GM19025 (cell line): ENCODE measurements around the gene THRB.

Source experiments
- ATAC-seq: cut with Tn5 transposase; IDR thresholded peaks from one replicate; pipeline ENCODE4 v1.9.1; 2021; ENCODE audit warnings: mild to moderate bottlenecking, low read depth, moderate library complexity; ENCODE audit not compliant: unreplicated experiment

Gene THRB

DNA sequence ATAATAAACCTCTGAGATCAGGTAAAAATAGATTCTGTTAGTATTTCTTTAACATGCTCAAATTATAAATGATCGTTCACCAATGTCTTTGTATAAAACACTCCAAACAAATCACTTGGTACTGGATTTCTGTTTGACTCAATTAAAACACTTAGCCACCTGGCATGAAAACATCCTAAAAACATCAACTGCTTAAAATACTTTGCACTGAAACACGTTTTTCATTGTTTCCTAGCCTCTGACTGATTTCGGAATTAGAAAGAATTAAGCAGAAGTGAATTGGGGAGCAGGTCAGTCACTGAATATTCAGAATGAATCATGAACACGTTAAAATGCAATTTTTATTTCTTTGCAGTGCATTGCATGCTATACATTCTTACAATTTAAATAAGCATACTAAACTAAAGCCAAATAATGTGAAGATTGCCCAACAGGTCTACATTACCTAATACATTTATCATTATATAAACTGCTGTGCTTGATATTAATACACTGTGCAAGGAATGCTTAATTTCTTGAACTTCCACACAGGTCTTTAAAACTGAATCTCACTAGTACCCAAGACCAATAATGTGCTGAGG, 1.6 kb downstream of the THRB start:
- no peak for ATAC-seq

GRCh38 chr3:24490151-24490550, 4.5 kb downstream of the THRB start:
- no peak for ATAC-seq

DNA sequence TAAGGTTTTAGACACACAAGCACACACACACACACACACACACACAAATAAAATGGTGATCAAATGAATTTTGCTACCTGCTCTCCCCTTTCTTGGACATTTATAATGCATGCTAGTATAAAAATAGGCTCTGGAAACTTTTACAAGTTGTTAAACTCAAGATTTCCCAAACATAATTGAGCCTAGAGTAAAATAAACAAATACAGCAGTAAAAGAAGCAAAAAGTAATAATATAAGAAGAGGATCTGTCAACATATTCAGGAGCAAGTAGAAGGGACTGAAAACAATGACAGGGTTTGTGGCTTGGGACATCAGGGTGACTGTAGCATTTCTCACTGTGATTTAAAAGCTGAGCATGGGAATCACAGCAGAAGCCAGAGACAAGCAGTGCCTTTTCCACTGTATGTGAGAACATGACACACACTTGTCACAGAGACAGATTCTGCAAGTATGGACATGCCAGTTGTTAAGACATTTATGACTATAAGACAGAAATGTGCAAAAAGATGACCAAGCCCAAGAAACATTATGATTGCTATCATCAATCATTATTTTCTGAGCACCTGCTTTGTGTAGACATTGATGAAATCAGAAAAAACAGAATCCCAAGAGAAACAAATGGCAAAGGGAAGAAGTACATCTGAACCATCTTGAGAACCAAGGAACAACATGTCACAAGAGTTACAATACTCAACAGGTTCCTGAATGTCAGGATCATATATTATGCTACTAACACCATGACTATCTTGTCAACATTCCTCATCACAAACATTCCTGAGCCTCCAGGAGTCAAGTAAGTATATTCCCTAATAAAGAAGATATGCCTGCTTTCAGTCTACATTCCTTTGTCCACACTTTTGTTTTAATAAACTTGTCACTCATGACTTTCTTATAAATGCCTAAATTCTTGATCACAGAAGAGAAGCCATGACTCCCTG, 7.1 kb downstream of the THRB start:
- no peak for ATAC-seq

DNA sequence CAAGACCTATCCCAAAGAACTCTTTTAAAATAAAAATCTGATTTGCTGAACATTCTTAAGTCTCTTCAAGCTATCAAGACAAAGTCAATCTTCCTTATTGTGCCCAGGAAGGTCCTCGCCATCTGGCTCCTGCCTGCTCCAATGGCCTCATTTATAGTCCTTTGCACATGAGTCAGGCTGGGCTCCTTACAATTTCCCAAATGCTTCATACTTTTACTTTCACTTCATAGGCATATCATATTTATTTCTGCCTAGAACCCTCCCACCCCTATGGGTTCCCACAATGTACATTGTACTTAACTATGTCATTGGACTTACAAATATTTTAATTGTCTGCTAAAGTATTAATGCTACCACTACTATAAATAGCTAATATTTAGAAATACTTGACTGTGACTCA, 9.1 kb downstream of the THRB start:
- no peak for ATAC-seq

DNA sequence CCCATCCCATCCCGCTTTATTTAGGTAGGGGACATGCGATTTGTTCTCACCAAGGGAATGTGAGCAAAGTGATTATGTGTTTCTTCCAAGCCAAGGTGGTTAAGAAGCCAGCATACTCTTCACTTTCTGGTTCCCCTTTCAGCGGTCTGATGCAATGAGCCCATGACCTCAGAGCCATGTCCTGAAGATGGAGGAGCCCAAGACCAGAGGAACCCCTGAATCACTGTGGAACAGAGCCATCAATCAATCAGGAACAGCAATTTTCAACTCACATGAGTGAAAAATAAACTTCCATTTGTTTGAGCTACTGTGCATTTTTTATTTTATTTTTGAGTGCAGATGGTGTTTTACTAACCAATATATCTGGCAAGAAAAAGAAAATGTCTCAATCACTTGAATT, 10.8 kb downstream of the THRB start:
- no peak for ATAC-seq

DNA sequence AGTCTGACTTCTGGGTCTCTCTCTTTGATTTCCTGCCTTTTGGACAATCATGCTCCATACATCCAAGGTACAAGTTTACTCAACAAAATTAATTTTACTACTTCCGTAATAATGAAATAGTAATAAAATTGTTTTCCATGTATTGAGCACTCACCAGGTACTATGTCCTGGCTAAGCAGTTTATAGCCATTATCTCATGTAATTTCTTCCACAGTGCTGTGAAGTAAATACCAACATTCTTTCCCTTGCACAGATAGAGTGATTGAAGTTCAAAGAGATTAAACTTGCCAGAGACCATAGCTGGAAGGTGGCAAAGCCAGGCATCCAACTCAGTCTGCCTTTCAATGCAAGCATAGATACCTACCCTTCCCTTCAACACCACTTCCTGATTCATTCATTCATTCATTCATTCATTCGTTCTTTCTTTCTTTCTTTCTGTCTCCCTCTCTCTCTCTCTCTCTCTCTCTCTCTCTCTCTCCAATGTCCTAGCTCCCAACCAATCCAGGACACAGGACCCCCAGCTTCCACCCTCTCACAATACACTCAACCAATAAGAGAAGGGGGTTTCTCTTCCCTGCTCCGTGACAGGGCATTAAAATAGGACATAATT, 12.4 kb downstream of the THRB start:
- ATAC-seq: no peak

- no peak for ATAC-seq
These were observed 13.5 kb downstream of the THRB start for GRCh38 chr3:24481193-24481592.

DNA sequence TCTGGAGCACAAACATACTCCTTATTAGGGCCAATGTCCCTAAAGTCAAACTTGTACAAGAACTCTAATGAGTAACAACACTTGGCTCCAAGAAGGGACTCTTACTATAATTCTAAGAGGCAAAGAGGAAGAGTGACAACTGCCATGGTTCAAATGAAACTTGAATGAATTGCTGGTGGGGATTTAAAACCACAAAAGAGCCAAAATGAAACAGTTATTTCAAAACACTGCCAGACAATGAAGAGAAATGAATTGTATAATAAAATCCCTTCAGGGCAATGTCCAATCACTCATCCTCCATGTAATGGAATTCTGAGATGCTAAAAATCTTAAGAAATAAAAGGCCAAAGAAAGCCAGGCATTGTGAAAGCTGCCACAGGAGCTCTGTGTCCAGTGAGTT, 14.2 kb downstream of the THRB start:
- no peak for ATAC-seq

GRCh38 chr3:24479816-24480215, 14.8 kb downstream of the THRB start:
- no peak for ATAC-seq

GRCh38 chr3:24476871-24477656, 17.6 kb downstream of the THRB start:
- ATAC-seq: no peak

GRCh38 chr3:24475925-24476324, 18.7 kb downstream of the THRB start:
- ATAC-seq: no peak

DNA sequence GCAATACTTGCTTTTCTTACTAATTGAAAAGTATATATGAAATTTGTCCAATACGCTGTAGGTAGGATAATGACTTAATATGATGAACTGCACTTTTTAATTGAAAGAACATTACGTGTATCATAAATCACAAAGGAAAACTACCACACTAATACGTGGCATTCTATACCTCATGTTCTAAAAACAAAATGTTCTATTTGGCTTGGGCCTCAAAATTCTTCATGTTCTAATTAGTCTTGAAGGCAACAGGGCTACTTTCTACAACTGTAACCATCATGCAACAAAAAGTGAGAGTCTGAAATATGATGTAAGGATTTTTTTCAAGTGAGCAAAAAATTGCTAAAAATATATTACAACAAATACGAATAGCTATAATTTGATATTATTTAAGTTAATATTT, 19.8 kb downstream of the THRB start:
- no peak for ATAC-seq

GRCh38 chr3:24472358-24472757, 22.3 kb downstream of the THRB start:
- no peak for ATAC-seq

- ATAC-seq: no peak
These were observed 23.2 kb downstream of the THRB start for GRCh38 chr3:24471486-24471885.

GRCh38 chr3:24470277-24470676, 24.4 kb downstream of the THRB start:
- ATAC-seq: no peak

GRCh38 chr3:24464389-24464788, 30.3 kb downstream of the THRB start:
- no peak for ATAC-seq

- no peak for ATAC-seq
These were observed 31.9 kb downstream of the THRB start for GRCh38 chr3:24462737-24463136.

DNA sequence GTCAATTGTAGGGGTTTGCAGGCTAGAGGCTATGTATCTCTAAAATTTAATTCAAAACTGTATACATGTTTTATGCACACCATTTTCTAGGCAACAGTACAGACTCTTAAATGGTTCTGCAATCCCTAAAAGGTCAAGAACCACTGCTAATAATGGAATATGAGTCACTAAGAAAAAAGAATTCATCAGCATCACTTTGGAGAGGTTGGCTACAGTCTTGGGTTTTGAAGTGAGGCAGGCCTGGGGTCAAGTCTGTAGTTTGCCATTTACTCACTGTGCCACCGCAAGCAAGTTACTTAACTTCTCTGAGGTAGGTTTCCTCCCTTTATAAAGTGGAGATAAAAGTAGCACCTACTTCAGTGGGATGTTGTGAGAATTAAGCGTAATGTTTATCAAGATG, 33.7 kb downstream of the THRB start:
- ATAC-seq: no peak

- no peak for ATAC-seq
These were observed 36.9 kb downstream of the THRB start for GRCh38 chr3:24457719-24458118.

DNA sequence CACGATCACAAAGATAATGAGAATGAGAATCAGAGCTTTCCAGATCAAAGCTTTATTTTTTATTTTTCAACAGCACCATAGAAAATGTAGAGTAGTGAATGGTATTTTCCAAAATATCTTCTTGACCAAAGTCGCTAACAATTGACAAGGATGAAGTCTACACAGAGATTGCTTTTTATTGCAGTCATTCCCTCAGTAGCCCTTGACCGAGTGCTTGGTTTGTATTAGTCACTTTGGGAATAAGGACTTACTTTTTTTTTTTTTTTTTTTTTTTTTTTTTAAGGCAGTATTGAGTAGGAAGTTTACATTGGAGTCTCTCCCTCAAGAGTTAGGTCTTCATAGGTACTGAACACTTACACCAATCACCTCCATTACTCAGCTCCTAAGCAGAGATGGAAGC, 39.8 kb downstream of the THRB start:
- no peak for ATAC-seq

DNA sequence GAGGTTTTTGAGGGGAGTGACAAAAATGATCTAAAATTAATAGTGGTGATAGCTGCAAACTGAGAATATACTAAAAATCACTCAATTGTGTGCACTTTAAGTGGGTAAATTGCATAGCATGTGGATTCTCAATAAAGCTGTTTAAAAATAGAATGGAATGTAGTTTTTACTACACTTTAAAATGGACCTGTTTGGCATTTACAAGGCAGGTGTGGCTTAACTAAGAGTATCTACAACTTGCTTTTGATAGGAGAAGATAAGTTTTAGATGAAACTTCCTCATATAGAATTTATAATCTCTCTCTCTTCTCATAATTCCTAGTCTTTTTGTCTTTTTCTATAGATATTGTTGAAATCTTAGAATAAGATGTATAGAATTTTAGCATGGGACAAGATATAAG, 40.3 kb downstream of the THRB start:
- ATAC-seq: no peak
